AG04450 (cell line): ENCODE results near the gene MLST8. TPM values are rescaled to one million over a fixed set of nuclear protein-coding genes. Genes with fewer than 3 reads are reported as not detected.

ENCODE experiments used
- CTCF ChIA-PET: fragments of 300-600, 350-600 bp; formaldehyde crosslinking; extraction: SDS; loops from one replicate; lab custom pipeline; 2022; ENCODE audit warnings: antibody characterized with exemption, inconsistent platforms; lab: Charles Lee
- POLR2A ChIA-PET: fragments of 350-600 bp; formaldehyde crosslinking; extraction: SDS; loops from one replicate; lab custom pipeline; 2021; ENCODE audit warnings: antibody characterized with exemption, inconsistent platforms; lab: Yijun Ruan, JAX
- DNase-seq: peaks from one replicate; pipeline ENCODE4 v3.0.0-alpha.2; 2011; ENCODE audit warnings: low read depth, low spot score
- H3K27ac ChIP-seq: one replicate; pipeline ENCODE4 v1.5.1; 2012; ENCODE audit warnings: low read depth, low read length, control low read depth
- H3K27me3 ChIP-seq: one replicate; pipeline ENCODE4 v1.6.0; 2012; ENCODE audit warnings: low read length; ENCODE audit not compliant: control insufficient read depth, insufficient read depth
- H3K4me3 ChIP-seq: 2 replicates; pipeline ENCODE4 v1.5.1; 2011; ENCODE audit warnings: mild to moderate bottlenecking, low read depth, low read length, control low read depth
- H3K9me3 ChIP-seq: 2 replicates; pipeline ENCODE4 v1.5.1; 2012; ENCODE audit warnings: low read length; ENCODE audit not compliant: control insufficient read depth, insufficient read depth
- polyA minus RNA-seq: library from RNA; depleted of rRNA, polyadenylated mRNA; stranded (reverse); fragments of >200 nt; gene quantifications from 2 replicates; pipeline ENCODE4 v1.2.3, GENCODE V29; 2011; rRNA and poly(A)+ RNA removed
- polyA plus RNA-seq: library from polyadenylated mRNA; depleted of rRNA; stranded (reverse); fragments of >200 nt; gene quantifications from 2 replicates; pipeline ENCODE4 v1.2.3, GENCODE V29; 2011; rRNA removed
- TF ChIP-seq, protein P1 (sequence below): IDR thresholded peaks from 2 replicates; pipeline ENCODE4 v1.5.1; 2011; ENCODE audit warnings: low read depth, low read length, control low read depth, inconsistent platforms

MLST8 gene, protein sequence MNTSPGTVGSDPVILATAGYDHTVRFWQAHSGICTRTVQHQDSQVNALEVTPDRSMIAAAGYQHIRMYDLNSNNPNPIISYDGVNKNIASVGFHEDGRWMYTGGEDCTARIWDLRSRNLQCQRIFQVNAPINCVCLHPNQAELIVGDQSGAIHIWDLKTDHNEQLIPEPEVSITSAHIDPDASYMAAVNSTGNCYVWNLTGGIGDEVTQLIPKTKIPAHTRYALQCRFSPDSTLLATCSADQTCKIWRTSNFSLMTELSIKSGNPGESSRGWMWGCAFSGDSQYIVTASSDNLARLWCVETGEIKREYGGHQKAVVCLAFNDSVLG
- polyA plus RNA-seq (41.1 and 55.1 TPM in 2 replicates), polyA minus RNA-seq (47.4 and 58.8 TPM in 2 replicates)

DNA sequence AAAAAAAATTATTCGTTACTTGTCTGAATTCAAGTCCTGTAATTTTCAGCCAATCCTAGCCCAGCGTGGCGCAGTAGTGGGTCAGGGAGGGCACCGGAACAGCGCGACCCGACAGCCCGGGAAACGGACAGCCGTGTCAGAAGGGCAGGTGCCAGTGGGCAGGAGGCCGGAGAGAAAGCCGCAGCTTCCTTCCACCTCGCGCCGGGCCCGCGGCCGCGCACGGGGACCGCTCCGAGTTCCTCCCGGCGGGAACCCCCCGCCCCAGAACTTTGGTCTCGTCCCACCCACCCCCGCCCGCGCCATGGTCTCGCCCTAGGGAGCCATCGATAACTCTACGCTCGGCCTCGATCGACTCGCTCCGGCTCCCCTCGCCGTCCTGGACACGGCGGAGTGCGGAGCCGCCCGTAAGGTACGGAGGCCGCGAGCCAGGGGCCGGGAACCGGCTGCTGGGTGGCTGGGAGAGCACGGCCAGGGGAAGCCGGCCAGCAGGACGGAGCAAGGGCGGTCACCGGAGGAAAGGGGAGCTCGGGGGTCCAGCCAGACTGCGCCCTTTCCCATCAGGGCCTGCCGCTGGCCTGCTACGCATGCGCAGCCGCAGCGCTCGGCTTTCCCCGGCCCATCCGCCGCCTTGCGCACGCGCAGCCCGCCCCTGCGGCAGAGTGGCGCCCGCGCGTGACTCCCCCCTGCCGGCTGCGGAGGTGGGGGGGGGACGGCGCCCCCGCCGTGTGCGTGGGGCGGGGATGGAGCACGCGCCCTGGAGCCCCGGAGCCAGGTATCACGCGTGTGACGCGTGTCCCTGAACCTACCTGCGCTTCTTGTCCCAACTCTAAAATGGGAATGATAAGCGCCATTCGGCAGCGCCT, at the start of gene MLST8:
Gene MLST8 (plus strand): TSS at position 351 of the 863 bp plus-strand sequence. CDS start 632 bp downstream, outside the sequence.
- POLR2A ChIA-PET = interaction anchor here (0.5 to 1.8 kb wide), 6 partner anchors 9 to 262 kb away, joined by 3 to 13 read pairs (median 5); partner anchors contain the start of genes CASKIN1, ECI1, MSRB1 and PGP
- Histone ChIP-seq H3K4me3 (peak within 1 kb of the TSS; percentile 95), H3K27ac (peak within 1 kb of the TSS; percentile 70), H3K9me3 (peaks cover 3% of the 10 kb centered on the region), H3K27me3 (peaks cover 2% of the 10 kb centered on the region)
- peak; percentile 78 for DNase-seq
- TF ChIP-seq, protein P1, sequence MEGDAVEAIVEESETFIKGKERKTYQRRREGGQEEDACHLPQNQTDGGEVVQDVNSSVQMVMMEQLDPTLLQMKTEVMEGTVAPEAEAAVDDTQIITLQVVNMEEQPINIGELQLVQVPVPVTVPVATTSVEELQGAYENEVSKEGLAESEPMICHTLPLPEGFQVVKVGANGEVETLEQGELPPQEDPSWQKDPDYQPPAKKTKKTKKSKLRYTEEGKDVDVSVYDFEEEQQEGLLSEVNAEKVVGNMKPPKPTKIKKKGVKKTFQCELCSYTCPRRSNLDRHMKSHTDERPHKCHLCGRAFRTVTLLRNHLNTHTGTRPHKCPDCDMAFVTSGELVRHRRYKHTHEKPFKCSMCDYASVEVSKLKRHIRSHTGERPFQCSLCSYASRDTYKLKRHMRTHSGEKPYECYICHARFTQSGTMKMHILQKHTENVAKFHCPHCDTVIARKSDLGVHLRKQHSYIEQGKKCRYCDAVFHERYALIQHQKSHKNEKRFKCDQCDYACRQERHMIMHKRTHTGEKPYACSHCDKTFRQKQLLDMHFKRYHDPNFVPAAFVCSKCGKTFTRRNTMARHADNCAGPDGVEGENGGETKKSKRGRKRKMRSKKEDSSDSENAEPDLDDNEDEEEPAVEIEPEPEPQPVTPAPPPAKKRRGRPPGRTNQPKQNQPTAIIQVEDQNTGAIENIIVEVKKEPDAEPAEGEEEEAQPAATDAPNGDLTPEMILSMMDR = no peak
- CTCF ChIA-PET = no interaction called here

DNA sequence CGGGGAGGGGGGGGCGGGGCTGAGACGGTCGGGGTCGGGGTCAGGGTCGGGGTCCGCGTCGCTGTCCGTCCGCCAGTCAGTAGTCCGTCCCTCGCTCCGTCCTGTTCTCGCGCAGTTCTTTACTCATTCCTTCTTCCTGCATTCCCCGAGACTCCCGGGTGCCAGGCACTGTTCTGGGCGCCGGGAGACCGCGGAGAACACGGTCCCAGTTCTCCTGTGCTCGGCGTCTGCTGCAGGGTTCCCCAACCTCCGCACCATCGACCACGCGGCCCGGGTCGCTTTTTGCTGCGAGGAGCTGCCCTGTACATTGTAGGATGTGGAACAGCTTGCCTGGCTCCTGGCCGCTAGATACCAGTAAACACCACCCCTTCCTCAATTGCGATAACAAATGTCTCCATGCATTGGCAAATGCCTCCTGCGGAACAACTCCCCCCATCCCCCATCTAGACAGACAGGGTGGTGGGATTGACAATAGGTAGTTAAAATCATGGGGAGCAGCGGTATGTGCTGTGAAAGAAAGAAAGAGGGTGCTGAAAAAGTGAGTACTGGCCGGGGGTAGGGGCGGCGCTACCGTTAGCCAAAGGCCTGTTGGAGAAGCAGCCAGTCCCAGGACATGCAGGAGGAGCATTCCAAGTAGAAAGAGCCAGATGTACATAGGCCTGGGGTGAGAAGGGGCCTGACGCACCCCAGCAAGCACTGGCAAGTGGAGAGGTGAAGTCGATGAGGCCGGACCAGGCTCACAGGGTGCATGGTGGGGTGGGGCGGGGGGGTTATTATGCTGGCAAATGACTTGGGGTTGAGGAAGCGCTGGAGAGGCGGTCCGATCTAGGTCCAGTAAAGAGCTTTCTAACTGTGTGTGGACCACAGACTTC, 49.0 kb upstream of the MLST8 start:
- CTCF ChIA-PET = interaction anchor here (1.0 to 1.3 kb wide), 3 partner anchors 10 to 152 kb away, joined by 3 to 7 read pairs (median 4); no protein-coding TSS in a partner anchor
- no peak for DNase-seq
- H3K27ac ChIP-seq = peak overlapping the region; percentile 52
- no peaks in the 10 kb centered on the region for H3K27me3 ChIP-seq
- peak overlapping the region; percentile 90 for H3K4me3 ChIP-seq
- H3K9me3 ChIP-seq = no peaks in the 10 kb centered on the region; the same call in 1 of the 2 replicates
- POLR2A ChIA-PET = interaction anchor here (0.6 to 2.3 kb wide), 61 partner anchors 7 to 374 kb away, joined by 3 to 34 read pairs (median 5); partner anchors contain the start of genes CASKIN1, DNASE1L2, ECI1 and GFER
- TF ChIP-seq, protein P1 = peak; percentile 4; the same call in 1 of the 2 replicates

DNA sequence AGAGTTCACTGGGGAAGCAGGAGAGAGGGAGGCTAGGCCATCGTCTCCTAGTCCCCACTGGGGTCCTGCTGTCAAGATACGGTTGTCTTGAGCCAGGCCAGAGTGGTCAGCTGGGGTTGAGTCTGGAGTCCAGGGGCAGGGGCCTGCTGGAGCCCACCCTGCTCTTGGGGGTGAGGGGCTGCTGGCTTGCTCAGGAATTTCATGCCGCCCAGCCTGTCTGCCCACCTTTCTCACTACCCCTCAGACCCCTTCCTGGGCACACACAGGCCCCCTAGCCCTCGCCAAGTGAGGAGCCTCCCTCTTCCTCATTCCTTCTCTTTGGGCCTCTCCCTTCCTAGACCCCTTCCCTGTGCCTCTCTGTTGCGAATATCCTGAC, 48.4 kb upstream of the MLST8 start:
- ChIA-PET POLR2A (interaction anchor here (1.1 to 2.1 kb wide), 2 partner anchors 9 to 16 kb away, joined by 3 to 13 read pairs; no protein-coding TSS in a partner anchor), CTCF (no interaction called here)
- H3K27ac ChIP-seq = peak overlapping the region; percentile 21

More for the DNA sequence above, 48.4 kb upstream of the MLST8 start:
- Histone ChIP-seq H3K4me3 (peak overlapping the region; percentile 90), H3K27me3 (no peaks in the 10 kb centered on the region), H3K9me3 (no peaks in the 10 kb centered on the region; the same call in 1 of the 2 replicates)
- TF ChIP-seq, protein P1 = no peak
- no peak for DNase-seq
